ENCODE data around the gene NDRG4.
A peak's percentile ranks its signal among the peaks of the same experiment; 100 is the strongest.
"Not testable (repeated sequence)": the region's sequence is repeated elsewhere in the genome, so short reads cannot be mapped to it uniquely, and the experiment has no call there.

NDRG4 gene

GRCh38 chr16:58464916-58465731 is 34.8 kb upstream of the NDRG4 start:
- no peak for DNase-seq (ENCODE audit: low read depth in 2 of 2)

GRCh38 chr16:58465817-58466216 is 34.1 kb upstream of the NDRG4 start:
- DNase-seq (ENCODE audit: low read depth in 2 of 2), result no peak

- no peak for DNase-seq (ENCODE audit: low read depth in 2 of 2)
Observed at GRCh38 chr16:58466396-58466795, 33.5 kb upstream of the NDRG4 start.

- no peak for DNase-seq (ENCODE audit: low read depth in 2 of 2)
Observed at GRCh38 chr16:58467905-58468304, 32.0 kb upstream of the NDRG4 start.

GRCh38 chr16:58471209-58471975 is 28.6 kb upstream of the NDRG4 start:
- no peak for DNase-seq (ENCODE audit: low read depth in 2 of 2)

GRCh38 chr16:58472266-58472665 is 27.7 kb upstream of the NDRG4 start:
- DNase-seq (ENCODE audit: low read depth in 2 of 2), result no peak

GRCh38 chr16:58472827-58473226 is 27.1 kb upstream of the NDRG4 start:
- DNase-seq (ENCODE audit: low read depth in 2 of 2), result no peak

- DNase-seq (ENCODE audit: low read depth in 2 of 2), result no peak
Observed at GRCh38 chr16:58474296-58474695, 25.6 kb upstream of the NDRG4 start.

- DNase-seq (ENCODE audit: low read depth in 2 of 2), result no peak
Observed at GRCh38 chr16:58475091-58475619, 24.8 kb upstream of the NDRG4 start.

- DNase-seq (ENCODE audit: low read depth in 2 of 2), result no peak
Observed at GRCh38 chr16:58476791-58477190, 23.2 kb upstream of the NDRG4 start.

GRCh38 chr16:58478427-58478826 is 21.5 kb upstream of the NDRG4 start:
- DNase-seq (ENCODE audit: low read depth in 2 of 2), result no peak

GRCh38 chr16:58481226-58481869 is 18.6 kb upstream of the NDRG4 start:
- DNase-seq (ENCODE audit: low read depth in 2 of 2), result no peak

- DNase-seq (ENCODE audit: low read depth in 2 of 2), result no peak
Observed at GRCh38 chr16:58481931-58482330, 18.0 kb upstream of the NDRG4 start.

GRCh38 chr16:58485184-58485887 is 14.6 kb upstream of the NDRG4 start:
- no peak for DNase-seq (ENCODE audit: low read depth in 2 of 2)

GRCh38 chr16:58487566-58488351 is 12.2 kb upstream of the NDRG4 start:
- peak; percentile 39 to 52 for DNase-seq (ENCODE audit: low read depth in 2 of 2)

- DNase-seq (ENCODE audit: low read depth in 2 of 2), result no peak
Observed at GRCh38 chr16:58488531-58488930, 11.4 kb upstream of the NDRG4 start.

GRCh38 chr16:58490065-58490464 is 9.9 kb upstream of the NDRG4 start:
- no peak for DNase-seq (ENCODE audit: low read depth in 2 of 2)

GRCh38 chr16:58490539-58490938 is 9.4 kb upstream of the NDRG4 start:
- not testable (repeated sequence) for DNase-seq (ENCODE audit: low read depth in 2 of 2)

- no peak for DNase-seq (ENCODE audit: low read depth in 2 of 2)
Observed at GRCh38 chr16:58492066-58492465, 7.9 kb upstream of the NDRG4 start.

- DNase-seq (ENCODE audit: low read depth in 2 of 2), result no peak
Observed at GRCh38 chr16:58492735-58493134, 7.2 kb upstream of the NDRG4 start.

Data from stimulated activated CD8-positive, alpha-beta memory T cell treated with anti-CD3 and anti-CD28 coated beads, Interleukin-2, amount 100 ng/mL, for 1 hour (primary cell).